Erythroblast (primary cell): ENCODE results near the gene EPN2.
"Not testable (repeated sequence)": the region's sequence is repeated elsewhere in the genome, so short reads cannot be mapped to it uniquely, and the experiment has no call there.

Source experiments
- DNase-seq, 2 experiments: peaks; one replicate each; lab custom pipeline; 2025; lab: John Stamatoyannopoulos, UW

The EPN2 gene

DNA sequence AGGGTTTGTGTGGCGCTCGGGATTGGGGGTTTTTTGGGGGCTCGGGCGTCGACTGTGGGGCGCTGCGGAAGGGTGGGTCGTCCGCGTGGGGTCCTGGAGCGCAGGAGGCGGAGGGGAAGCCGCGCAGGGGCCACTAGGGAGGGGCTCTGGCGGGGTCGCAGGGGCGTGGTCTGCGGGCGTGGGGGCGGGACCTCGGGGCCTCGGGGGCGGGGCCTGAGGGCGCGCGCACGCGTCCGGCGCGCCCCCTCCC is at the start of gene EPN2:
Gene EPN2 (plus strand): TSS at position 228 of the 250 bp plus-strand sequence. CDS start 45,754 bp downstream, outside the sequence.
- not testable (repeated sequence) for DNase-seq

DNA sequence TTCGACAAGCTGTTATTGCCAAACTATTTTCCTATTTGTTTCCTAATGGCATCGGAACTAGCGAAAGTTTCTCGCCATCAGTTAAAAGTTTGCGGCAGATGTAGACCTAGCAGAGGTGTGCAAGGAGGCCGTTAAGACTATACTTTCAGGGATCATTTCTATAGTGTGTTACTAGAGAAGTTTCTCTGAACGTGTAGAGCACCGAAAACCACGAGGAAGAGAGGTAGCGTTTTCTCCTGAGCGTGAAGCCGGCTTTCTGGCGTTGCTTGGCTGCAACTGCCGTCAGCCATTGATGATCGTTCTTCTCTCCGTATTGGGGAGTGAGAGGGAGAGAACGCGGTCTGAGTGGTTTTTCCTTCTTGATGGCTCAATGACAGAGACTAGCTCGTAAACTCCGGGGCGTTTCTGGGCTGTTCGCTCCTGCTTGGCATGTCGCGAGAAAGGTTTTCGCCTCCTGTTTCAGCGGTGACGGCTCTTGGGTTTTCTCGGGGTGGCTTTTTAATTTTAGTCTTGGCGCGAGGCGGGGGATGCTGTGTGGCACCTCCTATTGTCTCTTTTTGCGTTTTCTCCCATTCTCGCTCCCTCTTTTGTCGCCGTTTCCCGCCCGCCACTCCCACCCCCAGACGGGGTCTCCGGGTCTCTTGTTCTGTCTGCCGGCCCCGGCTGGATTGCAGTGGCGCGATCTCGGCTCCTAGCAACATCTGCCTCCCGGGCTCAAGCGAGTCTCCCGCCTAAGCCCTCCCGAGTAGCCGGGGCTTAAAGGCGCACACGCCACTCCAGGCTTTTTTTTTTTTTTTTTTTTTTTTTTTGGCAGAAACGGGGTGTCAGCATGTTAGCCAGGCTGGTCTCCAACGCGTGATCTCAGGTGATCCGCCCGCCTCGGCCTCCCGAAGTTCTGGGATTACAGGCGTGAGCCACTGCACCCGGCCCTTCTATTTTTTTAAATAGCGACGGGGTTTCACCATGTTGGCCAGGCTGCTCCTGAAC is 49.0 kb upstream of the EPN2 start:
- not testable (repeated sequence) for DNase-seq

DNA sequence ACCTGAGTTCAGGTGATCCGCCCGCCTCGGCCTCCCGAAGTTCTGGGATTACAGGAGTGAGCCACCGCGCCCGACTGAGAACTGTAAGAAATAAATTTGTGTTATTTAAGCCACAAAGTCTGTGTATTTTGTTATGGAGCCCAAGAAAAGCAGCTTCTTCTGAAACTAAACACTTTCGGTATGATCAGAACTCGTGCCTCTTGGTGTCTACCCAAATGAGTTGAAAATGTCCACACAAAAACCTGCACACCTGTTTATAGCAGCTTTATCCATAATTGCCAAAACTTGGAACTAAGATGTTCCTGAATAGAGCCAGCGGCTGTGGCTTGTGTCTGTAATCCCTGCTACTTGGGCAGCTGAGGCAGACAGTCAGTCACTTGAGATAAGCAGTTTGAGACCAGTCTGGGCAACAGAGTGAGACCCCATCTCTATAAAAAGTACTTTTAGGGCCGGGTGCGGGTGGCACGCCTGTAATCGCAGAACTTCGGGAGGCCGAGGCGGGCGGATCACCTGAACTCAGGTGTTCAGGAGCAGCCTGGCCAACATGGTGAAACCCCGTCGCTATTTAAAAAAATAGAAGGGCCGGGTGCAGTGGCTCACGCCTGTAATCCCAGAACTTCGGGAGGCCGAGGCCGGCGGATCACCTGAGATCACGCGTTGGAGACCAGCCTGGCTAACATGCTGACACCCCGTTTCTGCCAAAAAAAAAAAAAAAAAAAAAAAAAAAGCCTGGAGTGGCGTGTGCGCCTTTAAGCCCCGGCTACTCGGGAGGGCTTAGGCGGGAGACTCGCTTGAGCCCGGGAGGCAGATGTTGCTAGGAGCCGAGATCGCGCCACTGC is 48.1 kb upstream of the EPN2 start:
- DNase-seq: not testable (repeated sequence)

DNA sequence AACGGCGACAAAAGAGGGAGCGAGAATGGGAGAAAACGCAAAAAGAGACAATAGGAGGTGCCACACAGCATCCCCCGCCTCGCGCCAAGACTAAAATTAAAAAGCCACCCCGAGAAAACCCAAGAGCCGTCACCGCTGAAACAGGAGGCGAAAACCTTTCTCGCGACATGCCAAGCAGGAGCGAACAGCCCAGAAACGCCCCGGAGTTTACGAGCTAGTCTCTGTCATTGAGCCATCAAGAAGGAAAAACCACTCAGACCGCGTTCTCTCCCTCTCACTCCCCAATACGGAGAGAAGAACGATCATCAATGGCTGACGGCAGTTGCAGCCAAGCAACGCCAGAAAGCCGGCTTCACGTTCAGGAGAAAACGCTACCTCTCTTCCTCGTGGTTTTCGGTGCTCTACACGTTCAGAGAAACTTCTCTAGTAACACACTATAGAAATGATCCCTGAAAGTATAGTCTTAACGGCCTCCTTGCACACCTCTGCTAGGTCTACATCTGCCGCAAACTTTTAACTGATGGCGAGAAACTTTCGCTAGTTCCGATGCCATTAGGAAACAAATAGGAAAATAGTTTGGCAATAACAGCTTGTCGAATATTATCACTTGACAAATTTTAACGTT is 47.3 kb upstream of the EPN2 start:
- DNase-seq: not testable (repeated sequence)

DNA sequence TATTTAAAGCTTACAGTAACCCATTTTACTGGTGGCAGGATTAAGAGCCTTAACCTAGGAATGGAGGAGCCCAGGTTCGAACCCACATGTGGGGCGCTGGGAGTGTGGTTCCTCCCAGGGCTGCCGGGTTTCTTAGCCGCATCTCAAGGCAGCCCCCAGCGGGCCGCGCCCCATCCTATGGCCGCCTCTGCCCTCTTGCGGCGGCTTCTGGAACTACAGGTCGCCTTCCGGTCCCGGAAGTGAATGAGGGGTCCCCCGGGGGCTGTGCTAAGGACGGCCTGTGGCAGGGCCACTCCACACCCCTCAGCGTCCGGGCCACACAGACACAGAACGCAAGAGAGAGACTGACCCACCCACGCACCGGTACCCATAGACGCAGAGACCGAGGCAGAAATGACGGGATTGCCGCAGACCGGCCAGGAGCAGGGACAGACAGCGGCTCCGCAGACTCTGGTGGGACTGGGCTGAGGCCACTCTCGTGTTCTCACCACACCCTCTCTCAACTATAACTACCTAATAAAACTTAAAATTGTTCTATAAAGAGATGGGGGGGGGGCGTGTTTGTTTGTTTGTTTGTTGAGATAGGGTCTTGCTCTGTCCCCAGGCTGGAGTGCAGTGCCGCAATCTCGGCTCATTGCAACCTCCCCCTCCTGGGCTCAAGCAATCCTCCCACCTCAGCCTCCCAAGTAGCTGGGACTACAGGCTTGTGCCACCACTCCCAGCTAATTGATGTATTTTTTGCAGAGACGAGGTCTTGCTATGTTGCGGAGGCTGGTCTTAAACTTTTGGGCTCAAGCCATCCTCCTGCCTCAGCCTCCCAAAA is 40.6 kb upstream of the EPN2 start:
- not testable (repeated sequence) for DNase-seq

DNA sequence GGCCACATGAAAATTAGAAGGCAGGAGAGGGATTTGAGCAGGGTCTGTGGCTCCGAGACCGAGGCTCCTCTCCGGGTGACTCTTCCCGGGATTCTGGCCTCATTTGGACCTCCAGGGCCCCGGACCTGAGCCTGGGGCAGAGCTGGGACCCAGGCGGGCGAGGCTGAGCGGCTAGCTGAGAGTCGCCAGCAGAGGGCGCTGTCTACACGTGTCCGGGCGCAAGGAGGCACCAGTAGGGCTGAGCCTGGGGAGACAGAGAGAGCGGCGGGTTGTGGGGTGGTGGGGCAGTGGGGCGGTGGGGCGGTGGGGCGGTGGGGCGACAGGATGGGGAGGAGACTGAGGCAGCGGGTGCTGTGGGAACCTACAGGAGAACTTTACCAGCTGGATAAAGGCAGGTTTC is 34.7 kb upstream of the EPN2 start:
- not testable (repeated sequence) for DNase-seq

DNA sequence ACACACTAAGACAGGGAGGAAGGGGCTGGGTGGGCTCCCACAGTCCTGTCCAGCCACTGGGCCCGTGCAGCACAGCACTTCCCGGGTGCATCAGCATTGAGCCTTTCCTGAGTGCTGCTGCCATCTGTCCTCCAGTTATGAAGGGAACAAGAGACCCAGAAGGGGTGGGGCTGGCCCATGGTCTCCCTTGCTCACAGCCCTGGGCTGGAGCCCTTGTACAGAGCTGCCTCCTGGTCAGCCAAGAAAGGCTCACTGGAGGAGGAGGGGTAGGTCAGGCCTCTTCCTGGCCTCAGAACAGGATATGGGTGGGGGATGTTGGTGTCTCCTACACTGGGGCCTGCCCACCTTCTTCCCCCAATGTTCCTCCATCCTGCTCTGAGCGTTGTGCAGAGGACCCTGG is 33.7 kb upstream of the EPN2 start:
- DNase-seq: not testable (repeated sequence)

DNA sequence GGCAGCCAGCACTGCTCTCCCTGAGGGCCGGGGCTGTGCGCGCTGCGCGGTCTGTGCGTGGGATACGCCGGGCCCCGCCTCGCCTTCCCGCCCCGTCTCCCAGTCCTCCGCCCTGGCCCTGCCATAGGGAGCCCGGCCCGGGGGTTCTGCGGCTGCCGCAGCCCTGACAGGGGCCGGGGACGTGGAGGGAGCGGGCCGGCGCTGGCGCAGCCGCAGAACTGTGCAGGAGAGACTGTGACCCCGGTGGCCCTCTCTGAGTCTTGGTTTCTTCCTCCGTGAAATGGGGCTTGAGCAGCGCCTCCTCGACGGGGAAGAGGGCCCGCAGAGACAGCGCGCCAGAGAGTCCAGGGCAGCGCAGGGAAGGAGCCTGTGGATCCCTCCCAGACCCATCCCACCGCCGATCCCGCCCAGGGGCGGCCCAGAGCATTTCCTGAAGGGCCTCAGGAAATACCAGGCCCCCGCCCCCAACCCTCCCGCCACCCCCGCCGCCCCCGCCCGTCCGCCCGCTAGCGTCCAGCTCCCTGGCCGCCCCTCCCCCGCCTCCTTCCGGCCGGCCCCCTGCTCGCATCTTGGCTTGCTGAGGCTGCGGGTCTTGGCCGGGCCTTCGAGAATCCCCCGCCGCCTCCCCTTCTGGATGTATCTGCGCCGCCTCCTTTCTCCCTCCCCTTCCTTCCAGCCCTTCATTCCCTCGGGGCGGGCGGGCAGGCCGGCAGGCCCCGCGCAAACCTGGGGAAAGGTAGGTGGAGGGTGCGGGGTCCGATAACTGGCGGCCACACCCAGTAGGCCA is 21.9 kb upstream of the EPN2 start:
- not testable (repeated sequence) for DNase-seq

DNA sequence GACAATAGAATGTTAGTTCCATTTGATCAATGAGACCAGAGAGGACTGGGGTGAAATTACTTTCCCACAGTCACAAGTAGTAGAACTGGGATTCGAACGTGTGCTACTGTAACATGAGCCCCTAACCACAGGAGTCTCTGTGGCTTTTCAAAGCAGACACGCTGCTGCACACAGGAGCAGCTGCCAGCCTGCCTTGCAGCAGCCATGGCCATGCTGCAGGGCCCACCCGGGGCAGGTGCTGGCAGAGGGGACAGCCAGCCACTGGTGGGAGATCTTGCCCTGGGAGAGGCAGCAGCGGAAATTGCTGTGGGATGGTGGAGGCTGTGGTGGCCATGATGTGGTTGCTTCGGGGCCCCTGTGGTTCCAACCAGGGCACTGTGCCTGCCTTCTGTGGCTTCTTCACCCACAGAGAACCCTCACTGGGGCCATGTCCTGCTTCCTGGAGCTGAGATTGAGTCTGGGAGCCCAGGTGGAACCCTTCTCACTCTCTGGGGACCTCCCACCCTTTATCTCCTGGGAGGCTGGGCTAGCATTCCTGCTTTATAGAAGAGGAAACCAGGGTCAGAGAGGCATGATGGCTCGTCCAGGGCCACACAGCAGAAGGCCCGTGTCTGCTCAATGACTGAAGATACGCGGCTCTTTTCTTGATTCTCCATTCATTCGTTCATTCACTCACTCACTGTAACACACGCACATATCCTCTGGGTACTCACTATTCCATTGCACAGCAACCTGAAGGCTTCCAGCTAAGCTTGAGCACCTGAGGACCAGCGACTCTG is 20.8 kb upstream of the EPN2 start:
- not testable (repeated sequence) for DNase-seq

DNA sequence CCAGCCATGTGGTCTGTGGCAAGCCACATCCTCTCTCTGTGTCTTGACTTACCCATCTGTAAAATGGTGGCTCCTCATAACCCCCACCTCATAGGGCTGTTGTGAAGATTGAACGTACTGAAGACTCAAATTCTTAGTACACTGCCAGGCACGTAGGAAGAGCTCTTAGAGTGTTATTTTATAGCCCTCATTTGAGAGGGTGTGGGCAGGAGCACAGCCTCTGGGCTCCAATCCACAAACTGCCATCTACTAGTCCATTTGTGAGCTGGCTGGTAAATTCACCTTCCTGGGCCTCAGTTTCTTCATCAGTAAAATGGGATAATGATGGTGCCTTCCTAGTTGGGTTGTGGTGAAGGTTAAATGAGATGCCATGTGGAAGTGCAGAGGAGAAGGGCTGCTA is 18.3 kb upstream of the EPN2 start:
- DNase-seq: not testable (repeated sequence)

DNA sequence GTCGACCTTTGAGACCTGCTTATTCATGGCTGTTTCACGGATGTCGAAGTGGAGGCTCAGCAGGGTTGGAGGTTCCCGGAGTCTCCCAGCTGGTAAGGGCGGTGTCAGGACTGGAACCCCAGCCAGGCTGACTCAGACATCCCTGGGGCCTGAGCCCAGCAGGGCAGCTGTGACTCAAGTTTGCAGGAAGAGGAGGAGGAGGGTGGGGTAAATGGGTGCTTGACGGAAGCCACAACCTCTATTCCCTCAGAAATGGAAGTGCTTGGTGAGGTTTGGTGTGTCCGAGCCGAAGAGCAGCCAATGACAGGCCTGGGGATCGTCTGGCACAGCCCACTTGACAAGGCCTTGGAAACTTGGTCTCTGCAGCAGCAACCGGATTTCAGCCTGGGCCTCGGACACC is 17.8 kb upstream of the EPN2 start:
- DNase-seq: not testable (repeated sequence)

DNA sequence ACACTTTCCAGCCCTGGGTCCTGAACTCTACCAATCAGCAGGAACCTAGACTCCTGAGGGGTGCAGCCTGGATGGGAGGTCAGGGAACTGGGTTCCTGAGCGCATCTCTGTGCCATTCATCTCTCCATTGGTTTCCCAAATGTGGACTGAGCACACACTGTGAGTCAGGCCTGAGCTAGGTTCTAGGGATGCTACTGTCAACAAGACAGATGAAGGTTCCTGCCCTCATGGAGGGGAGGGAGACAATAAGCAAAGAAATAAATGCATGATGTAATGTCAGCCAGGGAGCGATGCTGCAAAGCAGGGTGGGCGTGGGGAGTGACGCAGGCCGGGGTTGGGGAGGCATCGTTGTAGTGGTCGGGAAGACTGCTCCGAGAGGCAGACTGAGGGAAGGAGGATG is 17.0 kb upstream of the EPN2 start:
- not testable (repeated sequence) for DNase-seq

DNA sequence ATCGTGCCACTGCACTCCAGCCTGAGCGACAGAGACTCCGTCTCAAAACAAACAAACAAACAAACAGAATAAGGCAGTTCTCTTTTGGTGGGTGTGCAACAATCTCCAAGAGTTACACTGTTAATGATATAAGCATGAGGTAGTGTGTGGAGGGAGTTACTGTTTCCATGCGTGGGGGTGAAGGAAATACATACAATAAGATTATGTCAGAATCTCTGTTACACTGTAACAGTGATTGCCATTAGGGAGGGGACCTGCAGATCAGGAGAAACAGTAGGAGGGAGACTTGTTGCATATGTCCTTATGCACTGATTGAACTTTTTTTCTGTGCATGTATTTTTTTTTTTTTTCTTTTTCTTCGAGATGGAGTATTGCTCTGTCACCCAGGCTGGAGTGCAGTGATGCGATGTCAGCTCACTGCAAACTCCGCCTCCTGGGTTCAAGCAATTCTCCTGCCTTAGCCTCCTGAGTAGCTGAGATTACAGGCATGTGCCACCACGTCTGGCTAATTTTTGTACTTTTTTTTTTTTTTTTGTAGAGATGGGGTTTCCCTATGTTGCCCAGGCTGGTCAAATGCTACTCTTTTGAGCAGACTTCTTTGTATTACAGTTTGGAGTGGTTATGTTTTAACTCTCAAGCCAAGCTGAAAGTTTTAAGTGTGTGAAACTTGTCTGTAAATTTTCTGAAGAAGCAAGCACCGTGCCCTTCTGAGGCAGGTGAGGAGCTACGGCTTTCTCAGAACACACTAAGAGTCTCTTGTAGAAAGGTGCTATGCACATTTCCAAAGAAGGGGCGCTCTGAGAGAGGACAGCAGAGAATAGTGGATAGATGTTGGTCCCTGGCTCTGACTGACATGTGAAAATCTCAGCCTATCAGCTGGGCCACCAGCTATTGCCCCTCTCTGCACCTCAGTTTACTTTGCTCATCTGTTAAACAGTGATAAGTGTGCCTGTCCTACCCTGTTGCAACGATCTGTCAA is 10.3 kb upstream of the EPN2 start:
- DNase-seq: not testable (repeated sequence)

DNA sequence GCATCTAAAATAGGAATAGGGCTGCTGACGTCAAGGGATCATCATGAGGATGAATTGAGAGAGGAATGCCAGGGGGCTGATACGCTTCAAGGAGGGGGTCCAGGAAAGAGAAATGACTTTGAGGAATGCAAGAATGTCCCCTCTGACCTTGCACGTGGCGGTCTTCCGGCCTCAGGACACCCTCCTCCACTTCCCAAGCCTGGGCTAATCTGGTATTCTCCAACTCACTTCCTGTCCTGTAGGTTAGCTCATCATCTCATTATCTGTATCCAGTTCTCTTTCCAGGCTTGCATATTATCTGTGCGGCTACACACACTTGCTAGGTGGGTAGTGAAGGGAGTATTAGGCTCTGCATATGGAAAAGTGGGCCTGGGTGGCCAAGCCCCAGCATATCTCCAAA is 2.5 kb upstream of the EPN2 start:
- not testable (repeated sequence) for DNase-seq

DNA sequence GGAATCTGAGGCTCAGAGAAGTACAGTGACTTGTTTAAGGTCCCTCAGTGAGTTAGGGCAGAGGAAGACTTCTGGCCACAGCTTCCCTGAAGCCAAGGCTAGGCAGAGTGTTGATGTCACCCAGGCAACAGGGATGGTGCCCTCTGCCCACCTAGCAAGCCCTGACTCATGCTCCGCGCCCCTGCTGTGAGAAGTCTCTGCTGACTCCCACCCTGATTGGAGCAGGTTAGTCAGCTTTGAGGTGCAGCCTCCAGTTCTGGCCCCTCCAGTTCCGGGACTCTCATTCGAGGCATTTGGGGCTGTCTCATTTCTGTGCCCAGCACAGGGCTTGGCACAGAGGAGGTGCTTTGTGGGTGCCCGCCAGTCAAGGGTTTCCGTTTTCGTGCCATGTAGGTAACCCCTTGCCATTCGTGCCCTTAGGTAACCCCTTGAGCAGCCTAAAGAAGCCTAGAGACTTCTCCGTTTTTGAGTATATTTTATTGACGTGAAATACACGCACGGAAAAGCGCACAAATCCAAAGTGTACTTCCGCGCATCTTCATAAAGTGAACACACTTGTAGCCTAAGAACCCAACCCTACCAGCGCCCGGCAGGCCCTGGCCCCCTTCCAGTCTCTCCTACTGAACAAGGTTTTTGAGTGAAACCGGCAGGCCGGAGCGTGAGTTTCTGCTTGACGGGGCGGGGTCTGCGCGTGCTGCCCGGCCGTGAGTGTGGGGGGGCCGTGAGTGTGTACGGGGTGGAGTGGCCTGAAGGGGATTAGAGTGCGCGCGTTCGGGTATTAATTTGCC is 621 bp upstream of the EPN2 start:
- DNase-seq: not testable (repeated sequence)
